HepG2 (cell line): ENCODE results near the gene PIH1D2. TPM values are rescaled to one million over a fixed set of nuclear protein-coding genes. Genes with fewer than 3 reads are reported as not detected.
A peak's percentile ranks its signal among the peaks of the same experiment; 100 is the strongest.

Experiments used
- DMAP1 ChIP-seq: IDR thresholded peaks from 2 replicates; pipeline ENCODE4 v1.6.1; 2016
- ELF3 ChIP-seq: IDR thresholded peaks from 2 replicates; pipeline ENCODE4 v1.6.1; 2016; ENCODE audit warnings: missing genetic modification reagents, missing compliant biosample characterization
- JARID2 ChIP-seq: sonication (generic); formaldehyde crosslinking; IDR thresholded peaks from 2 replicates; pipeline ENCODE4 v1.8.1; 2023; ENCODE audit warnings: missing genetic modification reagents, inconsistent platforms; ENCODE audit not compliant: insufficient replicate concordance
- KLF13 ChIP-seq: sonication (generic); formaldehyde crosslinking; IDR thresholded peaks from 2 replicates; pipeline ENCODE4 v1.4.0; 2020; ENCODE audit warnings: mild to moderate bottlenecking, missing genetic modification reagents
- NFKBIZ ChIP-seq: IDR thresholded peaks from 2 replicates; pipeline ENCODE4 v1.6.1; 2018; ENCODE audit warnings: missing genetic modification reagents, missing compliant biosample characterization
- REL ChIP-seq: sonication (generic); formaldehyde crosslinking; conservative IDR thresholded peaks from 2 replicates; pipeline ENCODE4 v1.8.0; 2022; ENCODE audit warnings: mild to moderate bottlenecking, missing genetic modification reagents, moderate library complexity
- TEAD2 ChIP-seq: sonication (generic); formaldehyde crosslinking; IDR thresholded peaks from 2 replicates; pipeline ENCODE4 v1.9.0; 2021; ENCODE audit warnings: missing genetic modification reagents
- ZMAT3 ChIP-seq: sonication (generic); formaldehyde crosslinking; conservative IDR thresholded peaks from 2 replicates; pipeline ENCODE4 v1.7.0; 2021; ENCODE audit warnings: missing genetic modification reagents
- ZNF101 ChIP-seq: sonication (generic); formaldehyde crosslinking; IDR thresholded peaks from 2 replicates; pipeline ENCODE4 v1.4.0; 2020; ENCODE audit warnings: mild to moderate bottlenecking, low read depth, missing genetic modification reagents, borderline replicate concordance
- ZNF264 ChIP-seq: sonication (generic); formaldehyde crosslinking; IDR thresholded peaks from 2 replicates; pipeline ENCODE4 v1.4.0; 2020; ENCODE audit warnings: missing genetic modification reagents
- ZNF598 ChIP-seq: sonication (generic); formaldehyde crosslinking; IDR thresholded peaks from 2 replicates; pipeline ENCODE4 v1.5.1; 2020; ENCODE audit warnings: mild to moderate bottlenecking, missing genetic modification reagents, borderline replicate concordance
- ZNF773 ChIP-seq: sonication (generic); formaldehyde crosslinking; IDR thresholded peaks from 2 replicates; pipeline ENCODE4 v1.4.0; 2020; ENCODE audit warnings: missing genetic modification reagents, borderline replicate concordance
- polyA plus RNA-seq, 8 experiments: library from polyadenylated mRNA; depleted of rRNA in 3 of 8; stranded (reverse) in 7 of 8; unstranded in 1 of 8; fragments of >200 nt; fragmentation: Illumina TruSeq in 4 of 8; extraction: Trizol in 4 of 8; gene quantifications; 2 replicates each; pipeline versions ENCODE4 v1.2.1 to v1.2.3, GENCODE V29; 2011 to 2016; ENCODE audit warnings: low read depth in 4 of 8, missing spikeins in 1 of 8, mixed read lengths in 1 of 8; ENCODE audit not compliant: insufficient read depth in 1 of 8
- total RNA-seq, 5 experiments: library from RNA; depleted of rRNA; stranded (reverse); fragments of >200 nt; fragmentation: Illumina TruSeq; extraction: Trizol; gene quantifications; 2 replicates each; pipeline ENCODE4 v1.2.3, GENCODE V29; 2016; ENCODE audit warnings: low read depth in 1 of 5
- TF ChIP-seq, protein P1 (sequence below): sonication (generic); formaldehyde crosslinking; IDR thresholded peaks from 2 replicates; pipeline ENCODE4 v1.4.0; 2020; ENCODE audit warnings: missing genetic modification reagents
- TF ChIP-seq, protein P2 (sequence below): sonication (generic); formaldehyde crosslinking; IDR thresholded peaks from 2 replicates; pipeline ENCODE4 v1.8.0; 2022; ENCODE audit warnings: missing genetic modification reagents, mild to moderate bottlenecking, inconsistent platforms, borderline replicate concordance
- TF ChIP-seq, protein P3 (sequence below): sonication (generic); formaldehyde crosslinking; conservative IDR thresholded peaks from 2 replicates; pipeline ENCODE4 v1.4.0; 2020; ENCODE audit warnings: missing genetic modification reagents
- TF ChIP-seq, protein P4 (sequence below): sonication (generic); formaldehyde crosslinking; conservative IDR thresholded peaks from 2 replicates; pipeline ENCODE4 v1.4.0; 2020; ENCODE audit warnings: mild to moderate bottlenecking, missing genetic modification reagents, moderate library complexity
- TF ChIP-seq, protein P5 (sequence below): IDR thresholded peaks from 2 replicates; pipeline ENCODE4 v1.6.1; 2018; ENCODE audit warnings: missing genetic modification reagents, mild to moderate bottlenecking, missing compliant biosample characterization

Gene PIH1D2
- total and polyA plus RNA-seq, 2 of the 13 experiments (the other 11 are each of a cell fraction or from before 2014, with no cell fraction given): 0.49 to 2.7 TPM

DNA sequence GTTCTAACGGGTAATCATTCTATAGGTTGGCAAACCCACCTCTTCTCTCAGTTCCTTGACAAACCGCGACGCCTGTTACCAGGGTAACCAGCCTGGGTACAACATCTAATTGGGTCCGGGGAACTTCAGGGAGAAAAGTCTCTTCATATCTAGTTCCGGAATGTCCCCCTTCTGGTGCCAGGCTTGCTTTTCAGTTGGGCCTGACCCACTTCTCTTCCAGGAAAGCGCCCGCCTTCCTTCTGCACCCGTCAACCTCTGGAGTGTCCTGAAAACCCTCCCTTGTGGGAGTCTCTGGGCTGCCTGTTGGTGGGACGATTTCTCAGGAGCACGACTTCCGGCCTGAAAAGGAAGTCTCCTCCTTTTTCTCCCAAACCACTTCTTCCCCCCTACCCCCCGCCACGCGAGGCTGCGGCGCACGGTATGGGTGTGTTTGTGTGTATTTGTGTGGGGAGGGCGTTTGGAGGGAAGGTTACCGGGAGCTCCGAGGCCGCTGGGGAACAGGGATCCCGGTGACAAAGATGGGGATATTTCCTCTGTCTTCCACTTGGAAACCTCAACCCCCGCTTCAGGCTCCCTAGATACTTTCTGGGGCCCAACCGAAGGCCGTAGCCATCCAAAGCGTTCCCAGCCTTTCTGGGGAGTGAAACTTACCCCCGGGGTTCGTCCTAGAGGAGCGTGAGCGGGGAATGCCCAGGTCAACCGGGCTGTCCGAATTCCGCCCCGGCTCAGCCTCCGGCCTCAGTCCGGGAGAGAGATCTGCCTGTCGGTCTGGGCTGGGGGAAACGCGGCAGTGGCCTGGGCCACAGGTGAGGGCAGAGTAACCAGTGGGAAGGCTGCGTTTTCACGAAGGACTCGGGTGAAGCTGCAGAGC is at the start of gene PIH1D2, which contains the start of gene NKAPD1 (continued):
- TF ChIP-seq, protein P1, sequence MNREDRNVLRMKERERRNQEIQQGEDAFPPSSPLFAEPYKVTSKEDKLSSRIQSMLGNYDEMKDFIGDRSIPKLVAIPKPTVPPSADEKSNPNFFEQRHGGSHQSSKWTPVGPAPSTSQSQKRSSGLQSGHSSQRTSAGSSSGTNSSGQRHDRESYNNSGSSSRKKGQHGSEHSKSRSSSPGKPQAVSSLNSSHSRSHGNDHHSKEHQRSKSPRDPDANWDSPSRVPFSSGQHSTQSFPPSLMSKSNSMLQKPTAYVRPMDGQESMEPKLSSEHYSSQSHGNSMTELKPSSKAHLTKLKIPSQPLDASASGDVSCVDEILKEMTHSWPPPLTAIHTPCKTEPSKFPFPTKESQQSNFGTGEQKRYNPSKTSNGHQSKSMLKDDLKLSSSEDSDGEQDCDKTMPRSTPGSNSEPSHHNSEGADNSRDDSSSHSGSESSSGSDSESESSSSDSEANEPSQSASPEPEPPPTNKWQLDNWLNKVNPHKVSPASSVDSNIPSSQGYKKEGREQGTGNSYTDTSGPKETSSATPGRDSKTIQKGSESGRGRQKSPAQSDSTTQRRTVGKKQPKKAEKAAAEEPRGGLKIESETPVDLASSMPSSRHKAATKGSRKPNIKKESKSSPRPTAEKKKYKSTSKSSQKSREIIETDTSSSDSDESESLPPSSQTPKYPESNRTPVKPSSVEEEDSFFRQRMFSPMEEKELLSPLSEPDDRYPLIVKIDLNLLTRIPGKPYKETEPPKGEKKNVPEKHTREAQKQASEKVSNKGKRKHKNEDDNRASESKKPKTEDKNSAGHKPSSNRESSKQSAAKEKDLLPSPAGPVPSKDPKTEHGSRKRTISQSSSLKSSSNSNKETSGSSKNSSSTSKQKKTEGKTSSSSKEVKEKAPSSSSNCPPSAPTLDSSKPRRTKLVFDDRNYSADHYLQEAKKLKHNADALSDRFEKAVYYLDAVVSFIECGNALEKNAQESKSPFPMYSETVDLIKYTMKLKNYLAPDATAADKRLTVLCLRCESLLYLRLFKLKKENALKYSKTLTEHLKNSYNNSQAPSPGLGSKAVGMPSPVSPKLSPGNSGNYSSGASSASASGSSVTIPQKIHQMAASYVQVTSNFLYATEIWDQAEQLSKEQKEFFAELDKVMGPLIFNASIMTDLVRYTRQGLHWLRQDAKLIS (CRISPR knock-in tag): no peak
- TF ChIP-seq KLF13 (CRISPR knock-in tag) (no peak), REL (CRISPR knock-in tag) (no peak), ZMAT3 (CRISPR knock-in tag) (no peak), ZNF598 (CRISPR knock-in tag) (peak; percentile 63; the same call in 1 of the 2 replicates), JARID2 (CRISPR knock-in tag) (no peak), ELF3 (CRISPR knock-in tag) (peak; percentile 41; the same call in 1 of the 2 replicates), TEAD2 (no peak), DMAP1 (CRISPR knock-in tag) (peak; percentile 89; the same call in 1 of the 2 replicates), ZNF101 (CRISPR knock-in tag) (no peak), ZNF773 (CRISPR knock-in tag) (no peak), ZNF264 (CRISPR knock-in tag) (no peak), NFKBIZ (CRISPR knock-in tag) (0 out of 2 replicates have a peak, but pooled peaks have one; percentile 59)
- TF ChIP-seq, protein P2, sequence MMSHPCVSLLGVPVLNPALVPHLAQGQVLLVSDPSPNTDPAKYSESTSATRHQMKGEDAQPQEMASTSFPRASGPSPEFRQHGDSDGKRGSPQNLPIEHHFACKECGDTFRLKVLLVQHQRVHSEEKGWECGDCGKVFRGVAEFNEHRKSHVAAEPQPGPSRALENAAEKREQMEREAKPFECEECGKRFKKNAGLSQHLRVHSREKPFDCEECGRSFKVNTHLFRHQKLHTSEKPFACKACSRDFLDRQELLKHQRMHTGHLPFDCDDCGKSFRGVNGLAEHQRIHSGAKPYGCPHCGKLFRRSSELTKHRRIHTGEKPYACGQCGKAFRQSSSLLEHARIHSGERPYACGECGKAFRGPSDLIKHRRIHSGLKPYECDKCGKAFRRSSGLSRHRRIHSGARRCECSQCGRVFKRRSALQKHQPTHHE (CRISPR knock-in tag): peak; percentile 54; the same call in 1 of the 2 replicates
- TF ChIP-seq, protein P3, sequence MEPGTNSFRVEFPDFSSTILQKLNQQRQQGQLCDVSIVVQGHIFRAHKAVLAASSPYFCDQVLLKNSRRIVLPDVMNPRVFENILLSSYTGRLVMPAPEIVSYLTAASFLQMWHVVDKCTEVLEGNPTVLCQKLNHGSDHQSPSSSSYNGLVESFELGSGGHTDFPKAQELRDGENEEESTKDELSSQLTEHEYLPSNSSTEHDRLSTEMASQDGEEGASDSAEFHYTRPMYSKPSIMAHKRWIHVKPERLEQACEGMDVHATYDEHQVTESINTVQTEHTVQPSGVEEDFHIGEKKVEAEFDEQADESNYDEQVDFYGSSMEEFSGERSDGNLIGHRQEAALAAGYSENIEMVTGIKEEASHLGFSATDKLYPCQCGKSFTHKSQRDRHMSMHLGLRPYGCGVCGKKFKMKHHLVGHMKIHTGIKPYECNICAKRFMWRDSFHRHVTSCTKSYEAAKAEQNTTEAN: no peak
- TF ChIP-seq, protein P4, sequence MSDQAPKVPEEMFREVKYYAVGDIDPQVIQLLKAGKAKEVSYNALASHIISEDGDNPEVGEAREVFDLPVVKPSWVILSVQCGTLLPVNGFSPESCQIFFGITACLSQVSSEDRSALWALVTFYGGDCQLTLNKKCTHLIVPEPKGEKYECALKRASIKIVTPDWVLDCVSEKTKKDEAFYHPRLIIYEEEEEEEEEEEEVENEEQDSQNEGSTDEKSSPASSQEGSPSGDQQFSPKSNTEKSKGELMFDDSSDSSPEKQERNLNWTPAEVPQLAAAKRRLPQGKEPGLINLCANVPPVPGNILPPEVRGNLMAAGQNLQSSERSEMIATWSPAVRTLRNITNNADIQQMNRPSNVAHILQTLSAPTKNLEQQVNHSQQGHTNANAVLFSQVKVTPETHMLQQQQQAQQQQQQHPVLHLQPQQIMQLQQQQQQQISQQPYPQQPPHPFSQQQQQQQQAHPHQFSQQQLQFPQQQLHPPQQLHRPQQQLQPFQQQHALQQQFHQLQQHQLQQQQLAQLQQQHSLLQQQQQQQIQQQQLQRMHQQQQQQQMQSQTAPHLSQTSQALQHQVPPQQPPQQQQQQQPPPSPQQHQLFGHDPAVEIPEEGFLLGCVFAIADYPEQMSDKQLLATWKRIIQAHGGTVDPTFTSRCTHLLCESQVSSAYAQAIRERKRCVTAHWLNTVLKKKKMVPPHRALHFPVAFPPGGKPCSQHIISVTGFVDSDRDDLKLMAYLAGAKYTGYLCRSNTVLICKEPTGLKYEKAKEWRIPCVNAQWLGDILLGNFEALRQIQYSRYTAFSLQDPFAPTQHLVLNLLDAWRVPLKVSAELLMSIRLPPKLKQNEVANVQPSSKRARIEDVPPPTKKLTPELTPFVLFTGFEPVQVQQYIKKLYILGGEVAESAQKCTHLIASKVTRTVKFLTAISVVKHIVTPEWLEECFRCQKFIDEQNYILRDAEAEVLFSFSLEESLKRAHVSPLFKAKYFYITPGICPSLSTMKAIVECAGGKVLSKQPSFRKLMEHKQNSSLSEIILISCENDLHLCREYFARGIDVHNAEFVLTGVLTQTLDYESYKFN (CRISPR knock-in tag): no peak
- TF ChIP-seq, protein P5, sequence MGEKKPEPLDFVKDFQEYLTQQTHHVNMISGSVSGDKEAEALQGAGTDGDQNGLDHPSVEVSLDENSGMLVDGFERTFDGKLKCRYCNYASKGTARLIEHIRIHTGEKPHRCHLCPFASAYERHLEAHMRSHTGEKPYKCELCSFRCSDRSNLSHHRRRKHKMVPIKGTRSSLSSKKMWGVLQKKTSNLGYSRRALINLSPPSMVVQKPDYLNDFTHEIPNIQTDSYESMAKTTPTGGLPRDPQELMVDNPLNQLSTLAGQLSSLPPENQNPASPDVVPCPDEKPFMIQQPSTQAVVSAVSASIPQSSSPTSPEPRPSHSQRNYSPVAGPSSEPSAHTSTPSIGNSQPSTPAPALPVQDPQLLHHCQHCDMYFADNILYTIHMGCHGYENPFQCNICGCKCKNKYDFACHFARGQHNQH (CRISPR knock-in tag): peak; percentile 74; the same call in 1 of the 2 replicates
